Measurements from ENCODE around the gene KPNB1. TPM values are rescaled to one million over a fixed set of nuclear protein-coding genes. Genes with fewer than 3 reads are reported as not detected.

KPNB1 gene
- total RNA-seq, 2 experiments from 2014 or later, result 602 to 614 TPM

- CTCF ChIA-PET, result interaction anchor here (0.5 kb wide), 1 partner anchor 34 kb away, joined by 4 read pairs; no protein-coding TSS in a partner anchor
- H3K36me3 Mint-ChIP-seq (ENCODE audit: low read depth), result peaks cover 21% of the 10 kb centered on the region
- intact Hi-C loops (cut with micrococcal nuclease), result loop anchor here (5.0 kb wide), 1 partner anchor 180 kb away; no protein-coding TSS in a partner anchor
- H3K4me1 Mint-ChIP-seq (ENCODE audit: low read depth), result peaks cover 15% of the 10 kb centered on the region
- no peaks in the 10 kb centered on the region for H3K27me3 Mint-ChIP-seq (ENCODE audit: low read depth)
- no peak overlapping the region for H3K4me3 Mint-ChIP-seq
- H3K9me3 Mint-ChIP-seq, result no peaks in the 10 kb centered on the region
- no peak for DNase-seq
- no peak overlapping the region for H3K27ac Mint-ChIP-seq
These were observed 27.6 kb upstream of the KPNB1 start for GRCh38 chr17:47622180-47622549.

- H3K27me3 Mint-ChIP-seq (ENCODE audit: low read depth), result no peaks in the 10 kb centered on the region
- H3K27ac Mint-ChIP-seq, result no peak overlapping the region
- H3K4me1 Mint-ChIP-seq (ENCODE audit: low read depth), result peaks cover 14% of the 10 kb centered on the region
- no peak overlapping the region for H3K4me3 Mint-ChIP-seq
- no peak for DNase-seq
- peaks cover 14% of the 10 kb centered on the region for H3K36me3 Mint-ChIP-seq (ENCODE audit: low read depth)
- CTCF ChIA-PET, result interaction anchor here (2.4 kb wide), 1 partner anchor 10 kb away, joined by 13 read pairs; no protein-coding TSS in a partner anchor
- H3K9me3 Mint-ChIP-seq, result no peaks in the 10 kb centered on the region
- intact Hi-C loops (cut with micrococcal nuclease), result loop anchor here (5.0 kb wide), 1 partner anchor 178 kb away; no protein-coding TSS in a partner anchor
These were observed 25.0 kb upstream of the KPNB1 start for GRCh38 chr17:47624727-47625068.

GRCh38 chr17:47628014-47628566, 21.6 kb upstream of the KPNB1 start:
- no peaks in the 10 kb centered on the region for H3K9me3 Mint-ChIP-seq
- no peak overlapping the region for H3K4me3 Mint-ChIP-seq
- H3K36me3 Mint-ChIP-seq (ENCODE audit: low read depth), result peaks cover 1% of the 10 kb centered on the region
- DNase-seq, result no peak
- H3K4me1 Mint-ChIP-seq (ENCODE audit: low read depth), result no peaks in the 10 kb centered on the region
- H3K27me3 Mint-ChIP-seq (ENCODE audit: low read depth), result no peaks in the 10 kb centered on the region
- CTCF ChIA-PET, result interaction anchor here (0.5 to 0.9 kb wide), 2 partner anchors 10 to 20 kb away, joined by 3 read pairs; no protein-coding TSS in a partner anchor
- H3K27ac Mint-ChIP-seq, result no peak overlapping the region
- intact Hi-C loops (cut with micrococcal nuclease), result no loop called here

- peaks cover 1% of the 10 kb centered on the region for H3K36me3 Mint-ChIP-seq (ENCODE audit: low read depth)
- H3K27ac Mint-ChIP-seq, result no peak overlapping the region
- no peak overlapping the region for H3K4me3 Mint-ChIP-seq
- no peak for DNase-seq
- intact Hi-C loops (cut with micrococcal nuclease), result no loop called here
- H3K27me3 Mint-ChIP-seq (ENCODE audit: low read depth), result no peaks in the 10 kb centered on the region
- no peaks in the 10 kb centered on the region for H3K4me1 Mint-ChIP-seq (ENCODE audit: low read depth)
- CTCF ChIA-PET, result no interaction called here
- no peaks in the 10 kb centered on the region for H3K9me3 Mint-ChIP-seq
These were observed 19.9 kb upstream of the KPNB1 start for GRCh38 chr17:47629826-47630225.

- Mint-ChIP-seq H3K27ac (no peak overlapping the region), H3K36me3 (ENCODE audit: low read depth) (peaks cover 1% of the 10 kb centered on the region), H3K4me1 (ENCODE audit: low read depth) (no peaks in the 10 kb centered on the region), H3K4me3 (no peak overlapping the region), H3K9me3 (no peaks in the 10 kb centered on the region), H3K27me3 (ENCODE audit: low read depth) (no peaks in the 10 kb centered on the region)
- CTCF ChIA-PET, result no interaction called here
- no peak for DNase-seq
- intact Hi-C loops (cut with micrococcal nuclease), result no loop called here
These were observed 19.1 kb upstream of the KPNB1 start for GRCh38 chr17:47630614-47631013.

- H3K4me3 Mint-ChIP-seq, result no peak overlapping the region
- no peak overlapping the region for H3K27ac Mint-ChIP-seq
- no peaks in the 10 kb centered on the region for H3K27me3 Mint-ChIP-seq (ENCODE audit: low read depth)
- peaks cover 8% of the 10 kb centered on the region for H3K4me1 Mint-ChIP-seq (ENCODE audit: low read depth)
- no peaks in the 10 kb centered on the region for H3K9me3 Mint-ChIP-seq
- intact Hi-C loops (cut with micrococcal nuclease), result no loop called here
- CTCF ChIA-PET, result no interaction called here
- peaks cover 4% of the 10 kb centered on the region for H3K36me3 Mint-ChIP-seq (ENCODE audit: low read depth)
- no peak for DNase-seq
These were observed 16.7 kb upstream of the KPNB1 start for GRCh38 chr17:47632991-47633390.

GRCh38 chr17:47633996-47634395, 15.7 kb upstream of the KPNB1 start:
- H3K27ac Mint-ChIP-seq, result no peak overlapping the region
- peaks cover 5% of the 10 kb centered on the region for H3K36me3 Mint-ChIP-seq (ENCODE audit: low read depth)

GRCh38 chr17:47634870-47635269, 14.8 kb upstream of the KPNB1 start:
- Mint-ChIP-seq H3K27me3 (ENCODE audit: low read depth) (no peaks in the 10 kb centered on the region), H3K36me3 (ENCODE audit: low read depth) (peaks cover 4% of the 10 kb centered on the region), H3K9me3 (no peaks in the 10 kb centered on the region), H3K4me1 (ENCODE audit: low read depth) (peaks cover 9% of the 10 kb centered on the region), H3K4me3 (no peak overlapping the region), H3K27ac (no peak overlapping the region)
- CTCF ChIA-PET, result no interaction called here
- intact Hi-C loops (cut with micrococcal nuclease), result no loop called here
- DNase-seq, result no peak

More at GRCh38 chr17:47633996-47634395, 15.7 kb upstream of the KPNB1 start:
- Mint-ChIP-seq H3K9me3 (no peaks in the 10 kb centered on the region), H3K4me3 (no peak overlapping the region), H3K4me1 (ENCODE audit: low read depth) (peaks cover 9% of the 10 kb centered on the region), H3K27me3 (ENCODE audit: low read depth) (no peaks in the 10 kb centered on the region)
- DNase-seq, result no peak
- CTCF ChIA-PET, result interaction anchor here (0.6 kb wide), 1 partner anchor 375 kb away, joined by 3 read pairs; no protein-coding TSS in a partner anchor
- intact Hi-C loops (cut with micrococcal nuclease), result no loop called here

- Mint-ChIP-seq H3K36me3 (ENCODE audit: low read depth) (peaks cover 4% of the 10 kb centered on the region), H3K4me1 (ENCODE audit: low read depth) (peaks cover 9% of the 10 kb centered on the region), H3K27me3 (ENCODE audit: low read depth) (no peaks in the 10 kb centered on the region), H3K9me3 (no peaks in the 10 kb centered on the region), H3K4me3 (no peak overlapping the region), H3K27ac (no peak overlapping the region)
- CTCF ChIA-PET, result interaction anchor here (0.6 to 0.7 kb wide), 3 partner anchors 15 to 207 kb away, joined by 3 to 4 read pairs (median 3); no protein-coding TSS in a partner anchor
- DNase-seq, result no peak
- intact Hi-C loops (cut with micrococcal nuclease), result no loop called here
These were observed 14.0 kb upstream of the KPNB1 start for GRCh38 chr17:47635734-47636133.

- Mint-ChIP-seq H3K36me3 (ENCODE audit: low read depth) (peaks cover 4% of the 10 kb centered on the region), H3K4me3 (no peak overlapping the region), H3K9me3 (no peaks in the 10 kb centered on the region), H3K4me1 (ENCODE audit: low read depth) (peaks cover 9% of the 10 kb centered on the region), H3K27ac (no peak overlapping the region), H3K27me3 (ENCODE audit: low read depth) (no peaks in the 10 kb centered on the region)
- CTCF ChIA-PET, result interaction anchor here (0.6 kb wide), 1 partner anchor 206 kb away, joined by 4 read pairs; no protein-coding TSS in a partner anchor
- no peak for DNase-seq
- intact Hi-C loops (cut with micrococcal nuclease), result no loop called here
These were observed 13.3 kb upstream of the KPNB1 start for GRCh38 chr17:47636273-47637030.

- peaks cover 9% of the 10 kb centered on the region for H3K4me1 Mint-ChIP-seq (ENCODE audit: low read depth)
- H3K27me3 Mint-ChIP-seq (ENCODE audit: low read depth), result no peaks in the 10 kb centered on the region
- no peak for DNase-seq
- peaks cover 4% of the 10 kb centered on the region for H3K36me3 Mint-ChIP-seq (ENCODE audit: low read depth)
- no peaks in the 10 kb centered on the region for H3K9me3 Mint-ChIP-seq
- no peak overlapping the region for H3K27ac Mint-ChIP-seq
- CTCF ChIA-PET, result interaction anchor here (0.7 kb wide), 1 partner anchor 137 kb away, joined by 5 read pairs; no protein-coding TSS in a partner anchor
- no peak overlapping the region for H3K4me3 Mint-ChIP-seq
- intact Hi-C loops (cut with micrococcal nuclease), result no loop called here
These were observed 10.8 kb upstream of the KPNB1 start for GRCh38 chr17:47638903-47639302.

- no peak overlapping the region for H3K4me3 Mint-ChIP-seq
- intact Hi-C loops (cut with micrococcal nuclease), result no loop called here
- CTCF ChIA-PET, result interaction anchor here (0.6 to 0.9 kb wide), 2 partner anchors 24 to 274 kb away, joined by 4 read pairs; no protein-coding TSS in a partner anchor
- no peaks in the 10 kb centered on the region for H3K27me3 Mint-ChIP-seq (ENCODE audit: low read depth)
- no peak for DNase-seq
- no peaks in the 10 kb centered on the region for H3K9me3 Mint-ChIP-seq
- H3K27ac Mint-ChIP-seq, result no peak overlapping the region
- H3K4me1 Mint-ChIP-seq (ENCODE audit: low read depth), result peaks cover 12% of the 10 kb centered on the region
- H3K36me3 Mint-ChIP-seq (ENCODE audit: low read depth), result peaks cover 4% of the 10 kb centered on the region
These were observed 9.6 kb upstream of the KPNB1 start for GRCh38 chr17:47640076-47640475.

- H3K4me1 Mint-ChIP-seq (ENCODE audit: low read depth), result peaks cover 10% of the 10 kb centered on the region
- DNase-seq, result no peak
- H3K27me3 Mint-ChIP-seq (ENCODE audit: low read depth), result no peaks in the 10 kb centered on the region
- no peak overlapping the region for H3K4me3 Mint-ChIP-seq
- intact Hi-C loops (cut with micrococcal nuclease), result no loop called here
- no peaks in the 10 kb centered on the region for H3K9me3 Mint-ChIP-seq
- CTCF ChIA-PET, result no interaction called here
- peaks cover 4% of the 10 kb centered on the region for H3K36me3 Mint-ChIP-seq (ENCODE audit: low read depth)
- no peak overlapping the region for H3K27ac Mint-ChIP-seq
These were observed 8.5 kb upstream of the KPNB1 start for GRCh38 chr17:47641202-47641601.
